Measurements from ENCODE around the gene LRIT2. TPM values are rescaled to one million over a fixed set of nuclear protein-coding genes. Genes with fewer than 3 reads are reported as not detected.

Gene LRIT2
- total RNA-seq, 2 experiments from 2014 or later, result not detected

DNA sequence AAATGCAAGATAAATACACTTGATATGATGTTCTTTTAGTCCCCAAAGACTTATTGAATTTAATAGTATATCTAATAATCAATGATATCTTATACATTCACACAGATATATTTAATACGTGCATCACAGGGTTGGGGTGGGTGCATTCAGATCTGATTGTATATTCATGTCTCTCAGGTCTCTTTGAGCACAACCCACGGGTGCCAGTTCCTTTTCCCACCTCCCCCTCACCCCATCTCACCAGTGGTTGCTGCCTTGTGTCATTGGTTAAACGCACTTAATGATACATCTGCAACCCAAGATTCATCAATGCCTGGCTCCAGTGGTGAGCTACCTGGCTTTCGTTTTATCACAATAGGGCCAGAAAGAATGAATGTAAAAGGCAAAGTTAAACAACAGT is 9.8 kb upstream of the LRIT2 start:
- no peaks in the 10 kb centered on the region for H3K4me1 Mint-ChIP-seq
- H3K9me3 Mint-ChIP-seq (ENCODE audit: low read depth), result no peaks in the 10 kb centered on the region
- no peaks in the 10 kb centered on the region for H3K36me3 Mint-ChIP-seq
- DNase-seq (no peak), ATAC-seq (no peak)
- peaks cover 21% of the 10 kb centered on the region for H3K27me3 Mint-ChIP-seq
- CTCF ChIA-PET, result no interaction called here
- no peak overlapping the region for H3K4me3 Mint-ChIP-seq
- no peak overlapping the region for H3K27ac Mint-ChIP-seq

DNA sequence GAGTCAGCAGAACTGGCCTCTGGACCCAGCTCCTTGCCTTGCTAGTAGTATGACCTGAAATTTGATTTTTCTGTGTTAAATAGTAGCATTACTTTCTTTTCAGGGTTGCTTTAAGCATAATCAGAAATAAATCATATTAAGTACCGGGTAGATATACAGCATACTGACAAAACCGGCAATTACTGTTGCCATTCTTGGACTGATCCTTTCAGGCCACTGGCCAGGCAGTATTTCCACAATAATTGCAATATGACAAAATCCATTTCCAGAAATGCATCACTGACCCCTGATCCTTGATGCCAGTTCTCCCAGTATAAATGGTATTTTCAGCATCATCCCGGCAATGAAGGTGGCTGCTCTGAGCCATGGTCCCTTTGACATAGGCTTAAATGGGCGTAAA is 9.1 kb upstream of the LRIT2 start:
- H3K9me3 Mint-ChIP-seq (ENCODE audit: low read depth), result no peaks in the 10 kb centered on the region
- ATAC-seq (no peak), DNase-seq (no peak)
- H3K4me1 Mint-ChIP-seq, result no peaks in the 10 kb centered on the region
- no peak overlapping the region for H3K4me3 Mint-ChIP-seq
- no peaks in the 10 kb centered on the region for H3K36me3 Mint-ChIP-seq
- CTCF ChIA-PET, result no interaction called here
- peaks cover 26% of the 10 kb centered on the region for H3K27me3 Mint-ChIP-seq
- H3K27ac Mint-ChIP-seq, result no peak overlapping the region

DNA sequence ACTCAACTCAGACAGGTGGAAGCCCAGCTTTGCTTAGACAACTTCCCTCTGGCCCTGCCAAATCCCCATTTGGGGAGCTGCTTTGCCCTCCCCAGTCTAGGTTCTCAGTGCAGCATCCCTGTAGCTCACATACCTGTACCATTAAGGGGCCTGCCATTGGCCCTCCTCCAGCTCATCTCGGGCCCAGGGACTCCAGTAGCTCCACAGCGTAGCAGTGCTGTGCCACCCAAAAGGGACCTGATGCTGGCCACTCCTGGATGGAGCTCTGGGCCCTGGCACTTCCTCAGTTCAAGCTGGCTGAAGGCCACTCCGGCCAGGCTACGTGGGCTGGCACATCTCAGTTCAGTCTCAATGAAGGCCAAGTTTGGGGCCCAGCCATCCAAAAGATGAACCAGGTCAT is 8.6 kb upstream of the LRIT2 start:
- Mint-ChIP-seq H3K36me3 (no peaks in the 10 kb centered on the region), H3K27ac (no peak overlapping the region), H3K27me3 (peaks cover 27% of the 10 kb centered on the region), H3K4me1 (no peaks in the 10 kb centered on the region), H3K4me3 (no peak overlapping the region), H3K9me3 (ENCODE audit: low read depth) (no peaks in the 10 kb centered on the region)
- DNase-seq, result no peak
- CTCF ChIA-PET, result interaction anchor here (0.9 kb wide), 1 partner anchor 31 kb away, joined by 3 read pairs; no protein-coding TSS in a partner anchor
- no peak for ATAC-seq

DNA sequence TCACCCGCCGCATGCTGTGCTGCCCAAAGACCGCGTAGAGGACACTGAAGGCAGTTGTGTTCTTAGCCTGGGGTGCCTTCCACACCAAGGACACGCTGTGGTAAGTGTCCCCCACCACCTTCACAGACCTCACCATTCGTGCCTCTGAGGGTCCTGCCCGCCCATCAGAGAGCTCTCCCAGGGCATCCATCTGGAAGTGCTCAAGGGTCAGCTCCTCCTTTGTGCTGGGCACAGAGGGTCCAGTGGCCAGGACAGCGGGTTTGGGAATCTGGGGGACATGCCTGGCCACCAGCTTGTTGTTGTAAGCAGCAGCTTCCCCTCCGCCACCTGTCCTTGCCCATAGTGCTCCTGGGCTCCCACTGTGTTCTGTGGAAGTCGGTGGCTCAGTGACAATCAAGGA is 7.0 kb upstream of the LRIT2 start:
- Mint-ChIP-seq H3K27ac (no peak overlapping the region), H3K9me3 (ENCODE audit: low read depth) (no peaks in the 10 kb centered on the region), H3K4me1 (no peaks in the 10 kb centered on the region), H3K36me3 (no peaks in the 10 kb centered on the region), H3K4me3 (no peak overlapping the region), H3K27me3 (peaks cover 30% of the 10 kb centered on the region)
- CTCF ChIA-PET, result no interaction called here
- ATAC-seq, result no peak
- DNase-seq, result no peak

GRCh38 chr10:84230359-84230758 is 5.0 kb upstream of the LRIT2 start:
- Mint-ChIP-seq H3K9me3 (ENCODE audit: low read depth) (no peaks in the 10 kb centered on the region), H3K36me3 (no peaks in the 10 kb centered on the region), H3K27me3 (peaks cover 32% of the 10 kb centered on the region), H3K27ac (no peak overlapping the region), H3K4me1 (no peaks in the 10 kb centered on the region), H3K4me3 (no peak overlapping the region)
- DNase-seq, result no peak
- CTCF ChIA-PET, result no interaction called here
- ATAC-seq, result no peak

DNA sequence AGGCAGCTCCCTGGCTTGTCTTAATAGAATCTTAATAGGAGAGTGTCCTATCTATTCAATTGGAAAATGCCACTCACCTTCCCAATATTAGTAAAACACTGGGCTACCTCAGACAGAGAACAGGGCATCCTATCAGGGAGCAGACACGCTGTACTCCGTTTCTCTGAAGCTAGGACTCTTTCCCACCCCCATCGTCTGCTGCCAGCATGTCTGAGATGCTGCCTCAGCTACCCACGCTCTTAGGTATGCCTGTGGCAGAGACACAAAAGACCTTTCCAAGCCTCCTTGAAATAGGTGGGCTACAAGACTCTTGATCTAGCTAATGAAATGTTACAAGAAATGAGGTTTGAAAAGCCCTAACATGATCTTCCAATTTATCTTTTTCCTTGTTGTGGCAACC is 2.5 kb upstream of the LRIT2 start:
- peaks cover 36% of the 10 kb centered on the region for H3K27me3 Mint-ChIP-seq
- CTCF ChIA-PET, result no interaction called here
- H3K36me3 Mint-ChIP-seq, result no peaks in the 10 kb centered on the region
- H3K9me3 Mint-ChIP-seq (ENCODE audit: low read depth), result no peaks in the 10 kb centered on the region
- no peaks in the 10 kb centered on the region for H3K4me1 Mint-ChIP-seq
- no peak overlapping the region for H3K4me3 Mint-ChIP-seq
- H3K27ac Mint-ChIP-seq, result no peak overlapping the region
- ATAC-seq (no peak), DNase-seq (no peak)

DNA sequence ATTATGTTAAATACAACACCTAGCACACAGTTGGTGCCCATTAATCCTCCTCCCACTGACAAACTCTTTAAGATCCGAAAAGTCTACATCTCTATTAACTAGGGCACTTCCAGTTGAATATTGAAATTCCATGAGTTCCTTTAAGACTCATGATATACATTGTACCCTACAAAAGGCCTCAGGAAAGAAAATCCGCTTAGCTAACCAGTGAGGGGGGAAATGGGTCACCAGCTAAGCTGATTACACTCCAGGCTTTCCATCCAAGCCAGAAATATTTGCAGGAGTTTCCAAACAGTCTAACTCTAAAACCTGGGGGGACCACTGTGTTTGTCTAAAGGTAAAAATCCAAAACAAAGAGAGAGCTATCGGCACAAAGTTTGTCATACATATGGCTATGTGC is 1.3 kb upstream of the LRIT2 start:
- ATAC-seq, result no peak
- Mint-ChIP-seq H3K9me3 (ENCODE audit: low read depth) (no peaks in the 10 kb centered on the region), H3K27me3 (peaks cover 36% of the 10 kb centered on the region), H3K36me3 (no peaks in the 10 kb centered on the region), H3K4me3 (no peak overlapping the region), H3K4me1 (no peaks in the 10 kb centered on the region), H3K27ac (no peak overlapping the region)
- DNase-seq, result no peak
- CTCF ChIA-PET, result interaction anchor here (1.1 kb wide), 1 partner anchor 38 kb away, joined by 3 read pairs; no protein-coding TSS in a partner anchor

DNA sequence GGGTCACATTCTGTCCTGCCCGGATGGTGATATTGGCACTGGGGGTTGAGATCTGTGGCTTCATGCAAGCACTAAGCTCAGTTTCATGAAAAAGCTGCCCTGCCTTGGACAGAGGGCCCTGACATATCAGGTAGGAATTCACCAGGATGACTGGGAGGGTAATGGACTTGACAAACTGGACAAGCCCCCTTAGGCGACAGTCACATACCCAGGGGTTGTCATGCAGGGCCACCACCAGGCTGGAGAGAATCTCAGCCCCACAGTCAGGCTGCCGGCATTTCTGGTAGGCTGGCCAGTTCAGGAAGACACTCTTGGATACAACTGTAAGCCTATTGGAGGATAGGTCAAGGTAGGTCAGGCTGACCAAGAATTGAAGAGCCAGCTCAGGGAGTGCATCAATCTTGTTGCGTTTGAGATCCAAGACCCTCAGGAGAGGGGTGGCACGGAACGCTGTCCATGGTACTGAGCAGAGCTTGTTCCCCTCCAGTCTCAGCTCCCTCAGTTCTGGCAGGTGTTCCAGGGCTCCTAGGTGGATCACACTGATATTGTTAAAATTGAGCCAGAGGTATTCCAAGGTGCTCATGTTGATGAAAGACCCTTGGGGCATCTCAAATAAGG is 824 bp downstream of the LRIT2 start:
- DNase-seq, result no peak
- Mint-ChIP-seq H3K9me3 (ENCODE audit: low read depth) (peaks cover under 1% of the 10 kb centered on the region), H3K4me3 (no peak overlapping the region), H3K27me3 (peaks cover 27% of the 10 kb centered on the region), H3K36me3 (no peaks in the 10 kb centered on the region), H3K27ac (no peak overlapping the region), H3K4me1 (no peaks in the 10 kb centered on the region)
- CTCF ChIA-PET, result interaction anchor here (1.6 kb wide), 1 partner anchor 10 kb away, joined by 7 read pairs; no protein-coding TSS in a partner anchor
- no peak for ATAC-seq

DNA sequence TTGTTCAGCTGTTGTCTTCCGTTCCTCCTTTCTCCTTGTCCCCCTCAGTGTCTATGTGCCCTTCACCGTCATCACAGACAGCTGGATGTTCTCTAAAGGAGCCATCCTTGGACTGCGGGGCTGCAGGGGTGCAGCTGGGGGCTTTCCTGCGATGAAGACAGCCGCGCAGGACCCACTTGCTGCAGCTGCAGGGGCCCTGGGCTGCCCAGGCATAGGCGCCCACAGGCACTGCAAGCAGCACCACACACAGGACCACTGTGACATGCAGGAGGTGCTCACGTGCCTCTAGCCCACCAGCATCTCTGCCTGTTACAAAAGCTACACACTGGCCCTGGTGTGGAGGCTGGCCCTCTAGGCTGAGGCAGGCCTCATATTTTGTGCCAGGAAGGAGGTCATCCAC is 3.4 kb downstream of the LRIT2 start:
- no peak overlapping the region for H3K4me3 Mint-ChIP-seq
- H3K4me1 Mint-ChIP-seq, result no peaks in the 10 kb centered on the region
- H3K36me3 Mint-ChIP-seq, result no peaks in the 10 kb centered on the region
- H3K27me3 Mint-ChIP-seq, result peaks cover 11% of the 10 kb centered on the region
- ATAC-seq (no peak), DNase-seq (no peak)
- no peak overlapping the region for H3K27ac Mint-ChIP-seq
- CTCF ChIA-PET, result interaction anchor here (0.7 kb wide), 1 partner anchor 35 kb away, joined by 3 read pairs; no protein-coding TSS in a partner anchor
- peaks cover 4% of the 10 kb centered on the region for H3K9me3 Mint-ChIP-seq (ENCODE audit: low read depth)

GRCh38 chr10:84217746-84218145 is 7.6 kb downstream of the LRIT2 start:
- DNase-seq (no peak), ATAC-seq (no peak)
- H3K4me3 Mint-ChIP-seq, result no peak overlapping the region
- peaks cover 4% of the 10 kb centered on the region for H3K9me3 Mint-ChIP-seq (ENCODE audit: low read depth)
- H3K36me3 Mint-ChIP-seq, result no peaks in the 10 kb centered on the region
- H3K4me1 Mint-ChIP-seq, result no peaks in the 10 kb centered on the region
- H3K27ac Mint-ChIP-seq, result no peak overlapping the region
- no peaks in the 10 kb centered on the region for H3K27me3 Mint-ChIP-seq
- CTCF ChIA-PET, result interaction anchor here (4.8 kb wide), 1 partner anchor 70 kb away, joined by 34 read pairs; no protein-coding TSS in a partner anchor

- no peak for DNase-seq
- Mint-ChIP-seq H3K27me3 (no peaks in the 10 kb centered on the region), H3K4me3 (no peak overlapping the region), H3K9me3 (ENCODE audit: low read depth) (peaks cover 4% of the 10 kb centered on the region), H3K27ac (no peak overlapping the region), H3K36me3 (no peaks in the 10 kb centered on the region), H3K4me1 (no peaks in the 10 kb centered on the region)
- no peak for ATAC-seq
- CTCF ChIA-PET, result interaction anchor here (2.4 to 4.8 kb wide), 2 partner anchors 23 to 69 kb away, joined by 9 to 34 read pairs; partner anchors contain the start of gene CDHR1
Observed at GRCh38 chr10:84216834-84217233, 8.5 kb downstream of the LRIT2 start.

- Mint-ChIP-seq H3K4me1 (no peaks in the 10 kb centered on the region), H3K4me3 (peak overlapping the region; percentile 38), H3K27me3 (no peaks in the 10 kb centered on the region), H3K36me3 (no peaks in the 10 kb centered on the region), H3K9me3 (ENCODE audit: low read depth) (peaks cover 4% of the 10 kb centered on the region), H3K27ac (no peak overlapping the region)
- peak; percentile 89 for ATAC-seq
- CTCF ChIA-PET, result interaction anchor here (1.0 to 4.8 kb wide), 11 partner anchors 8 to 76 kb away, joined by 3 to 34 read pairs (median 6); partner anchors contain the start of genes CDHR1, GPR15LG and LRIT2
- peak; percentile 62 for DNase-seq
Observed at GRCh38 chr10:84214612-84215235, 10.6 kb downstream of the LRIT2 start.

DNA sequence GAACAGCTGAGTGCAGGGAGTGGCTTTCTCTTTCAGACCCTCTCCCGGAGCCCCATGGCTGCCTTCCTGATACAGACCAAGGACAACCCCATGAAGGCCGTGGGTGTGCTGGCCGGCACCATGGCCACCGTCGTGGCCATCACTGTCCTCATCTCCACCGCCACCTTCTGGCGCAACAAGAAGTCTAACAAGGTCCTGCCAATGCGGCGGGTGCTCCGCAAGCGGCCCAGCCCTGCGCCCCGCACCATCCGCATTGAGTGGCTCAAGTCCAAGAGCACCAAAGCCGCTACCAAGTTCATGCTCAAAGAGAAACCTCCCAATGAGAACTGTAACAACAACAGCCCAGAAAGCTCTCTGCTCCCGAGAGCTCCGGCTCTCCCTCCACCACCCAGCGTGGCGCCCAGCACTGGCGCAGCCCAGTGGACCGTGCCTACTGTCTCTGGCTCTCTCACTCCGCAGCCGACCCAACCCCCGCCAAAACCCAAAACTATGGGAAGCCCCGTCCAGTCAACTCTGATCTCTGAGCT is 11.2 kb downstream of the LRIT2 start:
- CTCF ChIA-PET, result interaction anchor here (1.2 to 4.8 kb wide), 8 partner anchors 7 to 76 kb away, joined by 3 to 34 read pairs (median 6); partner anchors contain the start of genes GPR15LG and LRIT2
- H3K36me3 Mint-ChIP-seq, result no peaks in the 10 kb centered on the region

DNA sequence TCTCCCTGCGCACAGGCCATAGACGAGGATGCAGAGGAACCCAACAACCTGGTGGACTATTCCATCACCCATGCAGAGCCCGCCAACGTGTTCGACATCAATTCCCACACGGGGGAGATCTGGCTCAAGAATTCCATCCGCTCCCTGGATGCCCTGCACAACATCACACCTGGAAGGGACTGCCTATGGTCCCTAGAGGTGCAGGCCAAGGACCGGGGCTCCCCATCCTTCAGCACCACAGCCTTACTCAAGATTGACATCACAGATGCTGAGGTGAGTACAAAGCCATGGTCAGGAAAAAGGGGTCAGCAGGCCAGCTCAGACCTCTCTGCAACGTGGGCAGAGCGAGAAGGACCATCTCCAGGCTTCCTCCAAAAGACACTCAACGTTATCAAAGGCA is 12.3 kb downstream of the LRIT2 start:
- no peak overlapping the region for H3K4me3 Mint-ChIP-seq
- CTCF ChIA-PET, result interaction anchor here (0.8 to 4.8 kb wide), 4 partner anchors 40 to 324 kb away, joined by 3 to 34 read pairs (median 10); partner anchors contain the start of gene GPR15LG
- no peak overlapping the region for H3K27ac Mint-ChIP-seq
- no peak for DNase-seq
- H3K27me3 Mint-ChIP-seq, result peaks cover 3% of the 10 kb centered on the region
- H3K36me3 Mint-ChIP-seq, result no peaks in the 10 kb centered on the region
- no peak for ATAC-seq
- no peaks in the 10 kb centered on the region for H3K4me1 Mint-ChIP-seq
- no peaks in the 10 kb centered on the region for H3K9me3 Mint-ChIP-seq (ENCODE audit: low read depth)

More for the DNA sequence above, 11.2 kb downstream of the LRIT2 start:
- H3K9me3 Mint-ChIP-seq (ENCODE audit: low read depth), result no peaks in the 10 kb centered on the region
- peak; percentile 12 for ATAC-seq
- H3K4me3 Mint-ChIP-seq, result peak overlapping the region; percentile 38
- H3K27ac Mint-ChIP-seq, result no peak overlapping the region
- no peaks in the 10 kb centered on the region for H3K4me1 Mint-ChIP-seq
- no peaks in the 10 kb centered on the region for H3K27me3 Mint-ChIP-seq
- no peak for DNase-seq
